ENCODE data around the gene MYL10. TPM values are rescaled to one million over a fixed set of nuclear protein-coding genes. Genes with fewer than 3 reads are reported as not detected.

The MYL10 gene
- total and polyA plus RNA-seq, 2 experiments from 2014 or later: 1.3 TPM; not detected in 1

DNA sequence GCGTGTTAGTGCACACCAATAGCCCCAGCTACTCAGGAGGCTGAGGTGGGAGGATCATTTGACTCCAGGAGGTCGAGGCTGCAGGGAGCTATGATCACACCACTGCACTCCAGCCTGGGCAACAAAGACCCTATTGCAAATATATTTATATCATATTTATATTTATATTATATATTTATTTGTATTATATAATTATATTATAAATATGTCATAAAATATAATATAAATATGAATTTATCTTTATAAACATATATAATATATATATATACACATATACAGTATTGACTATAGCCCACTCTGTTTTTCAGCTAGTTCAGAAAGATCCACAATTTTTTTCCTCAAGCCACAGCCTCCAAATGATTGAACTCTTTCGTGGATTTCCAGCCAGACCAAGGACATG, 45.3 kb upstream of the MYL10 start (continued):
- TF ChIP-seq, protein P1, sequence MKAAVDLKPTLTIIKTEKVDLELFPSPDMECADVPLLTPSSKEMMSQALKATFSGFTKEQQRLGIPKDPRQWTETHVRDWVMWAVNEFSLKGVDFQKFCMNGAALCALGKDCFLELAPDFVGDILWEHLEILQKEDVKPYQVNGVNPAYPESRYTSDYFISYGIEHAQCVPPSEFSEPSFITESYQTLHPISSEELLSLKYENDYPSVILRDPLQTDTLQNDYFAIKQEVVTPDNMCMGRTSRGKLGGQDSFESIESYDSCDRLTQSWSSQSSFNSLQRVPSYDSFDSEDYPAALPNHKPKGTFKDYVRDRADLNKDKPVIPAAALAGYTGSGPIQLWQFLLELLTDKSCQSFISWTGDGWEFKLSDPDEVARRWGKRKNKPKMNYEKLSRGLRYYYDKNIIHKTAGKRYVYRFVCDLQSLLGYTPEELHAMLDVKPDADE (IDR thresholded peaks at IDR 0.05): no peak

DNA sequence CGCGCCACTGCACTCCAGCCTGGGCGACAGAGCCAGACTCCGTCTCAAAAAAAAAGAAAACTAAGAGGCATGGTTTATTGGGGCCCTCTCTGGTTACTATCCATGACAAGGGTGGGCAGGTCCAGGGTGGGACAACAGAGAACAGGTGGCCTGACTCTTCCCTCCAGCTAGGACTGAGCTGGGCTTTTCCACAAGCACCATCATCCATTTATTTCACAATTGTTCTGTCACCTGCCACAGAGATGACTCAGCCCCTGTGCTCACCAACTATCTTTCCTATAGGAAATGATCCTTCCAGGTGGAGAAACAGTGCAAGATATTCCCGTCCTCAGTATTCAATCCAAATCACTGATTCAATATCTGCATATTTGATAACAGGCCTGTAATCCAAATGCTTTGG, 44.9 kb upstream of the MYL10 start:
- no peaks in the 10 kb centered on the region for H3K79me2 ChIP-seq (replicated peaks; ENCODE audit: insufficient read depth)
- H2AFZ ChIP-seq: no peak overlapping the region
- H3K4me1 Mint-ChIP-seq: peaks cover 14% of the 10 kb centered on the region
- peaks cover 3% of the 10 kb centered on the region; the same call in 2 of the 3 replicates for H3K9me3 Mint-ChIP-seq
- peaks cover 11% of the 10 kb centered on the region for H3K4me1 ChIP-seq (ENCODE audit: insufficient read depth)
- ATAC-seq: no peak
- no peaks in the 10 kb centered on the region for H3K36me3 ChIP-seq (ENCODE audit: insufficient read depth)
- H3K27ac Mint-ChIP-seq: no peak overlapping the region
- no peak overlapping the region for H3K27ac ChIP-seq (ENCODE audit: low read depth)
- no peaks in the 10 kb centered on the region for H3K27me3 ChIP-seq (ENCODE audit: insufficient read depth)
- no peak overlapping the region for H3K4me3 ChIP-seq
- DNase-seq (ENCODE audit: low spot score): no peak
- TF ChIP-seq NANOG (IDR thresholded peaks at IDR 0.05; ENCODE audit: borderline replicate concordance) (no peak), CREB1 (CRISPR knock-in tag; IDR thresholded peaks at IDR 0.05; ENCODE audit: low read depth) (no peak), EZH2 (IDR thresholded peaks at IDR 0.05; ENCODE audit: low read depth, unreplicated experiment) (no peak), ZNF331 (CRISPR knock-in tag; IDR thresholded peaks at IDR 0.05; ENCODE audit: low read depth) (no peak)
- TF ChIP-seq, protein P2, sequence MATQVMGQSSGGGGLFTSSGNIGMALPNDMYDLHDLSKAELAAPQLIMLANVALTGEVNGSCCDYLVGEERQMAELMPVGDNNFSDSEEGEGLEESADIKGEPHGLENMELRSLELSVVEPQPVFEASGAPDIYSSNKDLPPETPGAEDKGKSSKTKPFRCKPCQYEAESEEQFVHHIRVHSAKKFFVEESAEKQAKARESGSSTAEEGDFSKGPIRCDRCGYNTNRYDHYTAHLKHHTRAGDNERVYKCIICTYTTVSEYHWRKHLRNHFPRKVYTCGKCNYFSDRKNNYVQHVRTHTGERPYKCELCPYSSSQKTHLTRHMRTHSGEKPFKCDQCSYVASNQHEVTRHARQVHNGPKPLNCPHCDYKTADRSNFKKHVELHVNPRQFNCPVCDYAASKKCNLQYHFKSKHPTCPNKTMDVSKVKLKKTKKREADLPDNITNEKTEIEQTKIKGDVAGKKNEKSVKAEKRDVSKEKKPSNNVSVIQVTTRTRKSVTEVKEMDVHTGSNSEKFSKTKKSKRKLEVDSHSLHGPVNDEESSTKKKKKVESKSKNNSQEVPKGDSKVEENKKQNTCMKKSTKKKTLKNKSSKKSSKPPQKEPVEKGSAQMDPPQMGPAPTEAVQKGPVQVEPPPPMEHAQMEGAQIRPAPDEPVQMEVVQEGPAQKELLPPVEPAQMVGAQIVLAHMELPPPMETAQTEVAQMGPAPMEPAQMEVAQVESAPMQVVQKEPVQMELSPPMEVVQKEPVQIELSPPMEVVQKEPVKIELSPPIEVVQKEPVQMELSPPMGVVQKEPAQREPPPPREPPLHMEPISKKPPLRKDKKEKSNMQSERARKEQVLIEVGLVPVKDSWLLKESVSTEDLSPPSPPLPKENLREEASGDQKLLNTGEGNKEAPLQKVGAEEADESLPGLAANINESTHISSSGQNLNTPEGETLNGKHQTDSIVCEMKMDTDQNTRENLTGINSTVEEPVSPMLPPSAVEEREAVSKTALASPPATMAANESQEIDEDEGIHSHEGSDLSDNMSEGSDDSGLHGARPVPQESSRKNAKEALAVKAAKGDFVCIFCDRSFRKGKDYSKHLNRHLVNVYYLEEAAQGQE (IDR thresholded peaks at IDR 0.05; ENCODE audit: unreplicated experiment): no peak
- TF ChIP-seq, protein P3, sequence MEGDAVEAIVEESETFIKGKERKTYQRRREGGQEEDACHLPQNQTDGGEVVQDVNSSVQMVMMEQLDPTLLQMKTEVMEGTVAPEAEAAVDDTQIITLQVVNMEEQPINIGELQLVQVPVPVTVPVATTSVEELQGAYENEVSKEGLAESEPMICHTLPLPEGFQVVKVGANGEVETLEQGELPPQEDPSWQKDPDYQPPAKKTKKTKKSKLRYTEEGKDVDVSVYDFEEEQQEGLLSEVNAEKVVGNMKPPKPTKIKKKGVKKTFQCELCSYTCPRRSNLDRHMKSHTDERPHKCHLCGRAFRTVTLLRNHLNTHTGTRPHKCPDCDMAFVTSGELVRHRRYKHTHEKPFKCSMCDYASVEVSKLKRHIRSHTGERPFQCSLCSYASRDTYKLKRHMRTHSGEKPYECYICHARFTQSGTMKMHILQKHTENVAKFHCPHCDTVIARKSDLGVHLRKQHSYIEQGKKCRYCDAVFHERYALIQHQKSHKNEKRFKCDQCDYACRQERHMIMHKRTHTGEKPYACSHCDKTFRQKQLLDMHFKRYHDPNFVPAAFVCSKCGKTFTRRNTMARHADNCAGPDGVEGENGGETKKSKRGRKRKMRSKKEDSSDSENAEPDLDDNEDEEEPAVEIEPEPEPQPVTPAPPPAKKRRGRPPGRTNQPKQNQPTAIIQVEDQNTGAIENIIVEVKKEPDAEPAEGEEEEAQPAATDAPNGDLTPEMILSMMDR (conservative IDR thresholded peaks at IDR 0.05; ENCODE audit: low read depth in 2 of 2): no peak
- TF ChIP-seq, protein P1 (IDR thresholded peaks at IDR 0.05): no peak
- H3K4me2 ChIP-seq: no peak overlapping the region
- no peaks in the 10 kb centered on the region for H3K9me2 ChIP-seq (ENCODE audit: insufficient read depth)
- no peaks in the 10 kb centered on the region for H3F3A ChIP-seq (replicated peaks; ENCODE audit: low read depth)
- H3K27me3 Mint-ChIP-seq (ENCODE audit: insufficient read depth, low read depth, poor library complexity): peaks cover 10% of the 10 kb centered on the region
- no peaks in the 10 kb centered on the region for H3K36me3 Mint-ChIP-seq (ENCODE audit: low read depth)
- H4K20me1 ChIP-seq (replicated peaks; ENCODE audit: insufficient read depth): no peaks in the 10 kb centered on the region
- H3K4me3 Mint-ChIP-seq: no peak overlapping the region

Measured in GM23338 (cell line).